Measurements from ENCODE around the gene IBTK. TPM values are rescaled to one million over a fixed set of nuclear protein-coding genes. Genes with fewer than 3 reads are reported as not detected.

The IBTK gene
- total and polyA plus RNA-seq, 4 donors, result 14.1 to 66.8 (median 21.0) TPM

DNA sequence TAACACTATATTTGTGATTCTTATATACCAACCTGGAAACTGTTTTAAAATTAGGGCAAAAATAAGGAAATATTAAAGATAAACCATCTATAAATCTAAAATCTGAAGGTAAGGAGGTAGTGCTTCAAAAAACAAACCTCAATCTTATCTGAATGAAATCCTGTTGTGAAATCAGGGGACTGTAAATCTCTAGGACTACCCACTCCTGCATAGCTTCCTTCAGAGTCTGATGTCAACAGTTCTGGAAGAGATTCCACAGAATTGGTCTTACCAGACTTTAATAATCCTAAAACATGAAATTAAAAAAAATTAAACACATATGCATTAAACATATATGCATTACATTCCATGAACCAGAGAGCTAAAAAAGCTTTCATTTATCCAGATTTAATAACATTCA is 51.4 kb downstream of the IBTK start (continued):
- no peak for TF ChIP-seq RAD21 (IDR thresholded peaks at IDR 0.05)
- TF ChIP-seq, protein P1, sequence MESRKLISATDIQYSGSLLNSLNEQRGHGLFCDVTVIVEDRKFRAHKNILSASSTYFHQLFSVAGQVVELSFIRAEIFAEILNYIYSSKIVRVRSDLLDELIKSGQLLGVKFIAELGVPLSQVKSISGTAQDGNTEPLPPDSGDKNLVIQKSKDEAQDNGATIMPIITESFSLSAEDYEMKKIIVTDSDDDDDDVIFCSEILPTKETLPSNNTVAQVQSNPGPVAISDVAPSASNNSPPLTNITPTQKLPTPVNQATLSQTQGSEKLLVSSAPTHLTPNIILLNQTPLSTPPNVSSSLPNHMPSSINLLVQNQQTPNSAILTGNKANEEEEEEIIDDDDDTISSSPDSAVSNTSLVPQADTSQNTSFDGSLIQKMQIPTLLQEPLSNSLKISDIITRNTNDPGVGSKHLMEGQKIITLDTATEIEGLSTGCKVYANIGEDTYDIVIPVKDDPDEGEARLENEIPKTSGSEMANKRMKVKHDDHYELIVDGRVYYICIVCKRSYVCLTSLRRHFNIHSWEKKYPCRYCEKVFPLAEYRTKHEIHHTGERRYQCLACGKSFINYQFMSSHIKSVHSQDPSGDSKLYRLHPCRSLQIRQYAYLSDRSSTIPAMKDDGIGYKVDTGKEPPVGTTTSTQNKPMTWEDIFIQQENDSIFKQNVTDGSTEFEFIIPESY (IDR thresholded peaks at IDR 0.05), result no peak
- no peak for TF ChIP-seq NR2F2 (IDR thresholded peaks at IDR 0.05)
- no peak for TF ChIP-seq HNF4G (IDR thresholded peaks at IDR 0.05)

DNA sequence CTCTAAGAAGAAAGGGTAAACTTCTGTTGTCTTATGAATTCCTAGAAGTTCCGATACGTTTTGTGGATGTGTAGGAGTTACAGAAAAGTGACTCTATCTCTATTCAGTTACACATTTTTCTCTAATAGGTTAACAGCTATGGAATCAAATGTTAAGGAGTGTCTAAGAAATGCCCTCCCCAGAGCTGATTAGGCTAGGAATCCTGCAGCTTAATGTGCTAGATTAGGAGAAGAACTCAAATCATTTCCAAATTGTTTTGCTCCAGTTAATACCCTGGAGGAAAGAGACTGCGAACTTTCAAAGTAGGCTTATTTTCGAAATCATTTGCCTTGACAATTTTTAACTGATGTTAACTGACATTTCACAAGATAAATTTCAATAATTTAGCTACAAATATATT is 51.9 kb downstream of the IBTK start:
- WGBS, result 94% methylated on average over 4 of the region's 4 CpGs
- H3K27me3 ChIP-seq (ENCODE audit: control insufficient read depth in 4 of 4, insufficient read depth in 4 of 4, low read length in 3 of 4), result no peaks in the 10 kb centered on the region
- H3K9me3 ChIP-seq (ENCODE audit: control insufficient read depth in 4 of 4, low read length in 3 of 4), result no peaks in the 10 kb centered on the region
- H3K27ac ChIP-seq (ENCODE audit: low read depth in 1 of 2, low read length in 2 of 2), result no peak overlapping the region
- H3K4me3 ChIP-seq (ENCODE audit: low read depth in 1 of 3, low read length in 3 of 3), result no peak overlapping the region
- DNase-seq (ENCODE audit: low spot score), result no peak
- H3K9ac ChIP-seq (ENCODE audit: low read depth in 1 of 2, low read length in 2 of 2), result no peak overlapping the region
- peaks cover 8 to 77% (median 67%) of the 10 kb centered on the region in 4 donors for H3K36me3 ChIP-seq (ENCODE audit: control insufficient read depth in 4 of 4, insufficient read depth in 3 of 4, low read depth in 1 of 4, low read length in 3 of 4)
- TF ChIP-seq, protein P1 (IDR thresholded peaks at IDR 0.05), result no peak
- no peak for TF ChIP-seq JUND (IDR thresholded peaks at IDR 0.05)
- no peak for TF ChIP-seq SP1 (IDR thresholded peaks at IDR 0.05)
- TF ChIP-seq RAD21 (IDR thresholded peaks at IDR 0.05), result no peak
- TF ChIP-seq, protein P2, sequence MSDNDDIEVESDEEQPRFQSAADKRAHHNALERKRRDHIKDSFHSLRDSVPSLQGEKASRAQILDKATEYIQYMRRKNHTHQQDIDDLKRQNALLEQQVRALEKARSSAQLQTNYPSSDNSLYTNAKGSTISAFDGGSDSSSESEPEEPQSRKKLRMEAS (IDR thresholded peaks at IDR 0.05), result no peak
- no peak for TF ChIP-seq YY1 (IDR thresholded peaks at IDR 0.05)
- TF ChIP-seq, protein P3, sequence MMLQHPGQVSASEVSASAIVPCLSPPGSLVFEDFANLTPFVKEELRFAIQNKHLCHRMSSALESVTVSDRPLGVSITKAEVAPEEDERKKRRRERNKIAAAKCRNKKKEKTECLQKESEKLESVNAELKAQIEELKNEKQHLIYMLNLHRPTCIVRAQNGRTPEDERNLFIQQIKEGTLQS (IDR thresholded peaks at IDR 0.05), result no peak
- TF ChIP-seq, protein P4, sequence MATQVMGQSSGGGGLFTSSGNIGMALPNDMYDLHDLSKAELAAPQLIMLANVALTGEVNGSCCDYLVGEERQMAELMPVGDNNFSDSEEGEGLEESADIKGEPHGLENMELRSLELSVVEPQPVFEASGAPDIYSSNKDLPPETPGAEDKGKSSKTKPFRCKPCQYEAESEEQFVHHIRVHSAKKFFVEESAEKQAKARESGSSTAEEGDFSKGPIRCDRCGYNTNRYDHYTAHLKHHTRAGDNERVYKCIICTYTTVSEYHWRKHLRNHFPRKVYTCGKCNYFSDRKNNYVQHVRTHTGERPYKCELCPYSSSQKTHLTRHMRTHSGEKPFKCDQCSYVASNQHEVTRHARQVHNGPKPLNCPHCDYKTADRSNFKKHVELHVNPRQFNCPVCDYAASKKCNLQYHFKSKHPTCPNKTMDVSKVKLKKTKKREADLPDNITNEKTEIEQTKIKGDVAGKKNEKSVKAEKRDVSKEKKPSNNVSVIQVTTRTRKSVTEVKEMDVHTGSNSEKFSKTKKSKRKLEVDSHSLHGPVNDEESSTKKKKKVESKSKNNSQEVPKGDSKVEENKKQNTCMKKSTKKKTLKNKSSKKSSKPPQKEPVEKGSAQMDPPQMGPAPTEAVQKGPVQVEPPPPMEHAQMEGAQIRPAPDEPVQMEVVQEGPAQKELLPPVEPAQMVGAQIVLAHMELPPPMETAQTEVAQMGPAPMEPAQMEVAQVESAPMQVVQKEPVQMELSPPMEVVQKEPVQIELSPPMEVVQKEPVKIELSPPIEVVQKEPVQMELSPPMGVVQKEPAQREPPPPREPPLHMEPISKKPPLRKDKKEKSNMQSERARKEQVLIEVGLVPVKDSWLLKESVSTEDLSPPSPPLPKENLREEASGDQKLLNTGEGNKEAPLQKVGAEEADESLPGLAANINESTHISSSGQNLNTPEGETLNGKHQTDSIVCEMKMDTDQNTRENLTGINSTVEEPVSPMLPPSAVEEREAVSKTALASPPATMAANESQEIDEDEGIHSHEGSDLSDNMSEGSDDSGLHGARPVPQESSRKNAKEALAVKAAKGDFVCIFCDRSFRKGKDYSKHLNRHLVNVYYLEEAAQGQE (IDR thresholded peaks at IDR 0.05), result no peak
- TF ChIP-seq FOXA1 (IDR thresholded peaks at IDR 0.05), result no peak
- no peak for TF ChIP-seq EGR1 (IDR thresholded peaks at IDR 0.05; ENCODE audit: low read depth in 2 of 2)
- no peak for TF ChIP-seq GABPA (IDR thresholded peaks at IDR 0.05 in 1 of 2, conservative IDR thresholded peaks at IDR 0.05 in 1 of 2)
- no peak for TF ChIP-seq RXRA (IDR thresholded peaks at IDR 0.05)
- no peak for TF ChIP-seq TAF1 (conservative IDR thresholded peaks at IDR 0.05)
- no peaks in the 10 kb centered on the region for H3K4me1 ChIP-seq (ENCODE audit: control insufficient read depth in 4 of 4, insufficient read depth in 4 of 4, low read length in 3 of 4)

Data from liver (tissue), 9 donors.